Stimulated activated CD4-positive, alpha-beta T cell treated with anti-CD3 and anti-CD28 coated beads, Interleukin-15, amount 100 ng/mL, for 1 hour (primary cell): ENCODE measurements around the gene STRN.
"Not testable (repeated sequence)": the region's sequence is repeated elsewhere in the genome, so short reads cannot be mapped to it uniquely, and the experiment has no call there.

Experiments
- DNase-seq, 2 donors: peaks; one replicate each; pipeline ENCODE4 v3.0.0-alpha.2; 2020; ENCODE audit warnings: low read depth in 1 of 2, low spot score in 1 of 2

Gene STRN

GRCh38 chr2:36966370-36967235, at the start of gene STRN:
Gene STRN, minus strand, starts transcription at chr2:36966536. Its CDS starts 73 bp downstream, at chr2:36966463.
- peak; percentile 97 to 98 for DNase-seq

- DNase-seq, result no peak
Observed at GRCh38 chr2:37013315-37013641, 46.9 kb upstream of the STRN start.

- DNase-seq, result no peak
Observed at GRCh38 chr2:37011130-37011529, 44.8 kb upstream of the STRN start.

- DNase-seq, result no peak
Observed at GRCh38 chr2:37005118-37005868, 39.0 kb upstream of the STRN start.

GRCh38 chr2:37000988-37001556, 34.7 kb upstream of the STRN start:
- DNase-seq, result no peak

- no peak for DNase-seq
Observed at GRCh38 chr2:37000318-37000717, 34.0 kb upstream of the STRN start.

GRCh38 chr2:36999416-36999815, 33.1 kb upstream of the STRN start:
- DNase-seq, result not testable (repeated sequence)

- DNase-seq, result no peak
Observed at GRCh38 chr2:36993841-36994620, 27.7 kb upstream of the STRN start.

- no peak for DNase-seq
Observed at GRCh38 chr2:36988008-36988407, 21.7 kb upstream of the STRN start.

- DNase-seq, result no peak
Observed at GRCh38 chr2:36982467-36982866, 16.1 kb upstream of the STRN start.

GRCh38 chr2:36981911-36982310, 15.6 kb upstream of the STRN start:
- DNase-seq, result no peak

- DNase-seq, result not testable (repeated sequence)
Observed at GRCh38 chr2:36979007-36979406, 12.7 kb upstream of the STRN start.

GRCh38 chr2:36976065-36976464, 9.7 kb upstream of the STRN start:
- DNase-seq, result no peak

- no peak for DNase-seq
Observed at GRCh38 chr2:36975306-36975705, 9.0 kb upstream of the STRN start.

GRCh38 chr2:36973320-36973719, 7.0 kb upstream of the STRN start:
- DNase-seq, result no peak

GRCh38 chr2:36971990-36972389, 5.7 kb upstream of the STRN start:
- no peak for DNase-seq

- DNase-seq, result no peak
Observed at GRCh38 chr2:36967236-36967876, 1.0 kb upstream of the STRN start.

GRCh38 chr2:36965751-36966369, 476 bp downstream of the STRN start:
- peak; percentile 3 to 28 for DNase-seq

- DNase-seq, result no peak
Observed at GRCh38 chr2:36965206-36965605, 1.1 kb downstream of the STRN start.

- no peak for DNase-seq
Observed at GRCh38 chr2:36964496-36965058, 1.8 kb downstream of the STRN start.
